ENCODE data around the gene OGT.
A peak's percentile ranks its signal among the peaks of the same experiment; 100 is the strongest.
"Not testable (repeated sequence)": the region's sequence is repeated elsewhere in the genome, so short reads cannot be mapped to it uniquely, and the experiment has no call there.

The OGT gene

DNA sequence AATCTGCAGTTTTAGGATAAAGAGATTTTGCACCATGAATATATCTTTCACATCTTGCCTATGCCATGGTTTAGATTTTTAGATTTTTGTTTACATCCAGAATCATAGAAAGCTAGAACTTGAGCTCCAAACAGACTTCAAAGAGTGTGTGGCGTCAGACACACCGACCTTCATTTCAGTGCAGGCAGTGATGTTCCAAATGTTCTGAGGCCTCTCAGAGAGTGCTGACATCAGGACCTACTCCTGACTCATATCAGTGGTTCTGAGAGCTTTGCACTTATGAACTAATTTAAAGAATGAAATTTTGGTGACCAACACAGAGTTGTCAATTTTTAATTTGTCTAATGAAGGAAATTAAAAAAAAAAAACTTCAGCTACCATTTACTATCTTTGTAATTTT lies 67.1 kb downstream of the OGT start:
- no peak for DNase-seq

DNA sequence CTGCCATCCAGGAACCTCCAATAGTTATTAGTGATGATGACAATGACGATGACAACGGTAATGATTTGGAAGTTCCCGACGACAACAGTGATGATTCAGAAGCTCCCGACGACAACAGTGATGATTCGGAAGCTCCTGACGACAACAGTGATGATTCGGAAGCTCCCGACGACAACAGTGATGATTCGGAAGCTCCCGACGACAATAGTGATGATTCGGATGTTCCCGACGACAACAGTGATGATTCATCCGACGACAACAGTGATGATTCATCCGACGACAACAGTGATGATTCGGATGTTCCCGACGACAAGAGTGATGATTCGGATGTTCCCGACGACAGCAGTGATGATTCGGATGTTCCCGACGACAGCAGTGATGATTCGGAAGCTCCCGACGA lies 70.7 kb downstream of the OGT start:
- no peak for DNase-seq

DNA sequence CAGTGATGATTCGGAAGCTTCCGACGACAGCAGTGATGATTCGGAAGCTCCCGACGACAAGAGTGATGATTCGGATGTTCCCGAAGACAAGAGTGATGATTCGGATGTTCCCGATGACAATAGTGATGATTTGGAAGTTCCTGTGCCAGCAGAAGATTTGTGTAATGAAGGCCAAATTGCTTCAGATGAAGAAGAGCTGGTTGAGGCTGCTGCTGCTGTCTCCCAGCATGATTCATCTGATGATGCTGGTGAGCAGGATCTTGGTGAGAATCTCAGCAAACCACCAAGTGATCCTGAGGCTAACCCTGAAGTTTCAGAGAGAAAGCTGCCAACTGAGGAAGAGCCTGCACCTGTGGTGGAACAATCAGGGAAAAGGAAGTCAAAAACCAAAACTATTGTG lies 71.2 kb downstream of the OGT start:
- no peak for DNase-seq

DNA sequence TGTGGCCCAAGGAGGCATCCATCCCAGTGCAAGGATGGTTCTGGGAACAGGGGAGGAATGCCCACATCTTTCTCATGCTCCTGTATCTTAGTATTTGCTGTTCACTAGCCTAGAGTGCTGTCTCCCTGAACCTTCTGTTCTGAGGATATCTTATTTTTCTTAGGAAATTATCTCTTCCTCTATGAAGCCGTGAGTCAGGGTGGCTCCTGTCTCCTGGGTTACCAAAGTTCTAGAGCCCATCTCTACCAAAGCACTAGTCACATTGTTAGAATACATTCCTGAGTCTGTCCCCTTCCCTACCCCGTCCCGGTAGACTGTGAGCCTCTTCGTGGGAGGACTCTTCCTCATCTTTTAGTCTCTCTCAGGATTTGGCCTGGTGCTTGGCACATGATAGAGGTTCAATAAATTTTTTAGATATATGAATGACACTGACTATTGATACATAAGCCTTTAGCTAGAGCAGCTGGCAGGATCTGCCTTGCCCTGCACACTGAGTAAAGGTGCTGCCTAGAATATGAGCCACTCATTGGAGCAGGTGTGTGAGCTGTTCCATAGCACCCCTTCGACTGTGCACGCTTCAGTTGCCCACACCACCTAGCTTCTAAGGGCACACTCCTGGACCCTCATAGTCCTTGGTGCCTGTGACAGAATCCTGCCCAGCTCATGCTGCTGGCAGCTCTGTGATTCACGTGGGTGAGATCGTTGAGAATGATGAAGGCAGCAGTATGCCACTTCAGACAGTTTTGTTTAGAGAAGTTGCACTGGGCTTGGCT lies 72.1 kb downstream of the OGT start:
- no peak for DNase-seq

DNA sequence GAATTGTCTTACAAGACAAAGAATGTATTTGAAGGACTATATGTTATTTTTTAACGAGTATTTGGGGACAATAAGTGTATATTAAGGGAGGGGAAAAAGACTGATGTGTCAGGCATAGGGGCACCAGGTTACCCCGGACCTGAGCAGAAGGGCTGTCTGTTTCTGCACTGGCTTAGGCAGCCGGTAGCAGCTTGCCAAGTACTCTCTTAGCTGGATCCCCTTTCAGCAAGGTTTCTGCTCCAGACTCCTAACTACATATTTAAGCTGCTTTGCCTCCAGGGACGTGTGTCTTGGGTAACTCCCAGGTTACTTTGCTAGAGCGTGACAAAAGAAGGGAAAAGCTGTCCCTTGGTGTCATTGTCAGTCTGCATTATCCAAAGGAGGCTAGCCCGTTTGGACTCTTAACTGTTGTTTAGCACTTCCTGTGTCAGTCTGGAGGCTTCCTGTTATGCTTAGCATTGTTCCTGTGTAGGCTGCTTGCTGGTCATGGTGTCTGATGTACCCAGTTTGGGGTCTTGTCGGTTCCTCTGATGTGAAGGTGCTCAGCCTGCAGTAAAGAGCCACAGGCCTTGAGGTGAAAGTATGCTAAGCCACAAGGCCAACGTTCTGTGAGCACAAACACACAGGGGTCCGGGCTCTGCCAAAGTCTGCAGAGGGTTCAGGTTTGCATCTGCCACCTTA lies 73.8 kb downstream of the OGT start:
- DNase-seq, result peak; percentile 61

DNA sequence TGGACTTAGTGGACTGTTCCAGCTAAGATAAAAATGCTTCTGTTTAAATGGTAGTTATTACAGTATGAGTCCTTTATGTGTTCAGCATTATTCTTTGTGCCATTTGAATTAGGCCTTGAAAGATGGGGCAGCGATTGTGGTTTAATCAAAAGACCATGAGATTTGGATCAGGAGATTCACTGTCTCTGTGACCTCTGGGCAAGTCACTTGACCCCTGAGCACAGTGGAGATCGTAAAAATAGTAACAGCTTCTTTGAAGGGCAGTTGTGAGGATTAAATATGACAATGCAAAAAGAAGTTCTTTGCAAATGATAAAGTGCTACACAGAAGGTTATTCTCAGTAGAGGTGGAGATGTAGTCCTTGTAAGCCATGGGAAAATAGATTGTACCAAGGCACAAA lies 74.6 kb downstream of the OGT start:
- DNase-seq, result no peak

DNA sequence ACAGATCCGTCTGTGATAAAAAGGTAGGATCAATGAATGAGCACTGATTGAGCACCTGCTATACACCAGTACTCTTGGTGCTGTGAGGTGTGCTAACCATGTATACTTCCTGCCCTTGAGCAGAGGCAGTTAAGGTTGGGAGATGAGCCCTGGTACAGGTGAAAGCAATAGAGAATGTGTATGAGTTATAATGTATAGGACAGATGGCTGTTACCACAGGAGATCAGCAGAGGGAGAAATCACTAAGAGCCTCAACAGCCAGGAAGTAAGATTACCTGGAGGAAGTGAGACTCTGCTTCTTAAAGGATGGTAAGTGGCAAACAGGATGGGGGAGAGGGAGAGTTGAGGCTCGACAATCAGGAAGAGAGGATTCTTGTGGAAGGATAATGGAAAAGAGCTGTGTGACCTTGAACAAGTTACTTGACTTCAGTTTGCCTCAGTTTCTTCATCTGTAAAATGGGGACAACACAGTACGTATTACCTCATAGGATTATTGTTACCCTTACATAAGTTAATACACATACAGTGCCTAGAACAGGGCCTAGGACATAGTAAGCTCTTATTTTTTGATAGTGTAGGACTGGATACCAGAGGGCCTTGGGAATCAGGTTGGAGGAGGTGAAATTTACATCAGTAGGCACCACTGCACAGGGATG lies 76.3 kb downstream of the OGT start:
- peak; percentile 32 for DNase-seq

DNA sequence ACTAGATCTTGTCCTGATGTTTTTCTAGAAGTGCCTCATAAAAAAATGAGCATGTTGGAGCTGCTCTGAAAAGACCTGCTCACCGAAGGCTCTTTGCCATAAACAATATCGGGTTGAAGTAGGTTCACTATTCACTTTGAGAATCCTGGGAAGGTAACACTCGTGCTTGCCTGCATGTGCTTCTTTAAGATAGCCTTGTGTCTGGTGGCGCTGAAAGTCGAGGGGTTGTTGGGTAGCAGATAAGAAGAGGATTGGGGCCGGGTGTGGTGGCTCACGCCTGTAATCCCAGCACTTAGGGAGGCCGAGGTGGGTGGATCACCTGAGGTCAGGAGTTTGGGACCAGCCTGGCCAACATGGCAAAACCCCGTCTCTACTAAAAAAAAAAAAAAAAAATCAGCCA lies 78.8 kb downstream of the OGT start:
- not testable (repeated sequence) for DNase-seq

DNA sequence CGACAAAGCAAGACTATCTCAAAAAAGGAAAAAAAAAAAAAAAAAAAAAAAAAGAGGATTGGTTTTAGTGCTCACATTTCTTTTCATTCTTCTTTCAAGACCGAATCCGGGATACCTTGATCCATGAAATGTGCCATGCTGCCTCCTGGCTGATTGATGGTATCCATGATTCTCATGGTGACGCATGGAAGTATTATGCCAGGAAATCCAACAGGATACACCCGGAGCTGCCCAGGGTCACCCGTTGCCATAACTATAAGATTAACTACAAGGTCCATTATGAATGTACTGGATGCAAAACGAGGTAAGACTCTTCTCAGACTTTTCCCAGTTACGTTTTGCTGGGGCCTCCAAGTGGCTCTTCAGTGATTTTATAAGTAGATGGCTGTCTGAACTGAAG lies 79.4 kb downstream of the OGT start:
- DNase-seq, result no peak

DNA sequence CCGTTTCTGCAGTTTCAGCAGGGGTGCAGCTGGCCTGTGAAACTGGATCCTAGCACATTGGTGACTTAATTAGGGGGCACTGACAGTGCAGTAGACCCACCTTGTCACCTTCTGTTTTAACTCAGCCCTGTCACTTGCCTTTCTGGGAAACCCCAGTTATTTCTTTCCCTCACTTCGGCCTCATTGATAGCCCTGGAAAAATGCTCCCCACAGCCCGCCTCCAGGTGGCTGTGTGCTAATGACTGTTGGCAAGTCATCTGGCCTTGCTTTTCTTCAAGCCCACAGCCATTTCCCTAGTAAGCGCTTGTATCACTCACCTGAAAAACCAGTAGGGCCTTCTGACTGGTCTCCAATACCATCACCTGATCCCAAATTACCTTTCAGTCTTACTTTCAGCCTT lies 82.2 kb downstream of the OGT start:
- no peak for DNase-seq

DNA sequence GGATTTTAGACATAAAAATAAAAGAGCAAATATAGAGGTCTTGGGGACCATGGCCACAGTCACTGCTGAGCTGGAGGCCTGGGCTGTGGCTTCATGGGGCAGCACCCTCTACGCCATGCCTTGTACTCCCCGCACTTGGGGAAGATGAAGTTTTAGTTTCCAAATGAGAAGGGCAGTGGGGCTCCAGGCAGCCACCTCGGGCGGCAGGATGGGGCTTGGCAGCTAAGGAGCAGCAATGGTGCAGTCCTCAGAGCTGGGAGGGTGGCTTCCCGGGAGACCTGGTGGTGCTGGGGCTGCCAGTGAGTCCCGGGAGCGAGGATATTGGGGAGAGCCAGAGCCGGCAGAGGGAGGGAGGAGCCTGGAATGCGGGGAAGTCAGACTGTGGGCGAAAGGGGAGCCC lies 83.0 kb downstream of the OGT start:
- DNase-seq, result no peak

DNA sequence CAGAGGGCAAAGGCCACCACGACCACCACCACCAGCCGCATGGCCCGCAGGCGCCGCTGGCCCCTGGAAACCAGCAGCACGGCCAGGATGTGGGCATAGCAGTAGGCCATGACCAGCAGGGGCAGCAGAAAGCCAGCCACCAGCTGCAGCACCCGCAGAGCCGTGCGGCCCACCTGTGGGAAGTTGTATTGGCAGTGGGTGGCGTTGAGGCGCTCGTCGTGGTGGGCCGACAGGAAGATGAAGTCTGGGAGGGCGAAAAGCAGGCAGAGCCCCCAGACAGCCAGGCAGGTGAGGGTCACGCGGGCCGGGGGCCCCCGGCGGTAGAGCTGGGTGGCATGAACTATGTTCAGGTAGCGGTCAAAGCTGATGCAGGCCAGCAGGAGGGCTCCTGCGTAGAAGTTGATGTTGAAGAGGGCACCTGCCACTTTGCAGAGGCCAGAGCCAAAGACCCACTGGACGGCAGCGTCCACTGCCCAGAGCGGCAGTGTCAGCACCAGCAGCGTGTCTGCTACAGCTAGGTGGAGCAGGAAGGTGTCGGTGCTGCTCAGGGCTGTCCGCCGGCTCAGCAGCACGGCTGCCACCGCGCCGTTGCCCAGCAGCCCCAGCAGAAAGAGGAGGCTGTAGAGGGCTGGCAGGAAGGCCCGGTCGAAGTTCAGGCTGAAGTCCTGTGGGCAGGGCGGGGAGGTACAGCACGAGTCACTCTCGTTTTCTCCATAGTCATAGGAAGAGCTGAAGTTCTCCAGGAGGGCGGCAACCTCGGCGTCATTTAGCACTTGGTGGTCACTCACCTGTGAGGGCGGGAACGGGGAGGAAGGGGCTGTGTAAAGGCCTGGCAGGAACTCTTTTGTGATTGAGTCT lies 84.0 kb downstream of the OGT start:
- DNase-seq, result peak; percentile 36

DNA sequence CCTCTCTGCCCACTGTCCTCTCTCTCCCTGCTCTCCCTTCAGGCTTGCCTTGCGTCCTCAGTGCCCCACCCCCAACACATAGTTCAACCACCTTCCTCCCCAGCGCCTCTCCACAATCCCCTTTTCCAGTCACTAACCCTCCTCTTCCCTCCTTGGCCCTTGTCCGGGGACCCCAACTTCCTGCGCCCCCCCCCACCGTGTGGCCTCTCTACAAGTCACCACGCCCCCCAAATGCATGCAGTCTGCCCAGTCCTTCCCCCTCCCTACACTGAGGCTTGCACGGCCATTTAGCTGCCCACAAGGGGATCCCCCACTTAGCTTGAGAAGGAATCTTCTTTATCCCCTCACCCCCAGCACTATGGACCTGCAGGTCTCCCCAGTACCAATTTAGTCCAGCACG lies 84.8 kb downstream of the OGT start:
- DNase-seq, result no peak

DNA sequence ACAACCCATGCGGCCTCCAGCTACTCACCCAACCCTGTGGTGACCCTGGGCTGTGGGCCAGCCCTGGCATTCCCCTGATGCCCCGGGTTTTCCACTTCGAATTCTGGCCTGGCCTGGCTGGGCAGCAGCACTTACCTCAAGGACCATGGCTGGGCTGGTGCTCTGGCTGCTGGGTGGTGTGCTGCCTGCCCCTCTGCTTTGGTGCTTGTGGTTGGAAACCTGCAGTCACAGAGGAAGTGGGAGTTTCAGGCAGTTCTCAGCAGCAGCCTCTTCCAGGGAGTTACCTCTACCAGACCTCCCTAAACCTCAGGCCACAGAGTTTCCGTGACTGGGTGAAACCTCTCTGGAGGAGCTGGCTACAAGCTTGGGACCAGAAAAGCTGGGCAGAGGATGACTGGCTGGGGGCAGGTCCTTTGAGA lies 85.4 kb downstream of the OGT start, which contains the start of gene CXCR3:
TSS of gene CXCR3 (minus strand) at position 209 of the 419 bp plus-strand sequence. CDS start at position 147, 62 bp downstream.
- peak; percentile 55 for DNase-seq

DNA sequence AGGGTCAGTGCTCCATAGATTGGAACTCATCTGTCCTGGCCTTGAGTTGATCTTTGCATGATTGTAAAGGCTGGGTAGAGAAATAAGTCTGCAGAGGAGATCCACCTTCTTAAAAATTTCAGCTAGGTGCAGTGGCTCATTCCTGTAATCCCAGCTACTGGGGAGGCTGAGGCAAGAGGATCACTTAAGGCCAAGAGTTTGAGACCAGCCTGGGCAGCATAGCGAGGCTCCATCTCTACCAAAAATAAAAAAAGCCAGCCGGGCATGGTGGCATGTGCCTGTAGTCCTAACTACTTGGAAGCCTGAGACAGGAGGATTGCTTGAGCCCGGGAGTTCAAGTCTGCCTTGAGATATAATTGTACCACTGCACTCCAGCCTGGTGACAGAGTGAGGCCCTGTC lies 85.9 kb downstream of the OGT start:
- DNase-seq, result no peak

DNA sequence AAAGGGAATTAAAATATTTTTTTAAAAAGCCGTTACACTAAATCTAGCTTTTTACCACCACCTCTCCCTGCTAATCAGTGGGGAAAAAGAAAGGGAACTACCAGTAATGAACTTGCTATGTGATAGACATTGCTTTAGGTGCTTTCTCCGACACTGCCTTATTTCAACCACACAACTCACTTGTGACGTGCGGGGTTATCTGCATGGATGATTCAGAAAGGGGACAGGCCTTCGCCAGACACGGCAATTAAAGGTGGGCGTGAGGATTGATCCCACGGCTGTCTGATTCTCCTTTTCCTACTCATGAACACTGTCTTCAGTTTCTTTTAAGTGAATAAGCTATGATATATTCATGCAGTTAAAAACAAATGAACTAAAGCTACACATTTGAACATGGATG lies 86.3 kb downstream of the OGT start:
- peak; percentile 57 for DNase-seq

DNA sequence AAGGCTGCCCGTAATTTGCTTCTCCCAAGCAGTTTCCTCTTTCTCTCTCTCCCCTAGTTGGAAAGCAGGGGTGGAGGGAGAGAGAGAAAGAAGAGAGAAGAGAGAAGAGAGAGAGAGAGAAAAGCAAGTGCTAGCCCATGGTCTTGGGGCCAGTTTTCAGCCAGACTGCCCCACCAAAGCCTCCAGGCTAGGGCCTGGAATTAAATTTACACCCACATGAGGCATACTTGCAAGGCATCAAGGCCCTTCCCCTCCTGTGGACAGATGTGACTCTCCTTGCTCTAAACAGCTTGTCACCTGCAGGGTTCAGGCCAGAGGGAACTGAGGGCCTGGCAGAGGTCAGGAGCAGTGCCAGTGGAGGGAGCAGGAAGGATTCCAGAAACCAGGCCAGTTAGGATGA lies 87.1 kb downstream of the OGT start:
- no peak for DNase-seq

DNA sequence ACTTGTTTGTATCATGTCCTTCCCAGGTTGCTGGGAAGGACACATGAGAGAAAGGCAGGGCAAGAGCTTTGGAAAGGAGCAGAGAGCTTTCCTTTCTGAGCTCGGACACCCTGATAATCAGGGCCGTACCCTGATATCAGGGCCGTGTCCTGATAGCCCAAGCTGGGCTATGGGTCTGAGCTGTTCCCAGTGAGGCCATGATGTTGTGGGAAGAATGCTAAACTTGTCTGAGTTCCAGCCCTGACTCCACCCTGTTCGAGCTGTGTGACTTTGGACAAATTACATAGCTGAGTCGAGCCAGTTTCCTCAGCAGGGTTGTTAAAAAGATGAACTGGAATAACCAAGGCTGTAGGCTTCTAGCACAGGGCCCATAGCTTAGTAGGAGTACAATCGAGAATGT lies 88.7 kb downstream of the OGT start:
- DNase-seq, result no peak

DNA sequence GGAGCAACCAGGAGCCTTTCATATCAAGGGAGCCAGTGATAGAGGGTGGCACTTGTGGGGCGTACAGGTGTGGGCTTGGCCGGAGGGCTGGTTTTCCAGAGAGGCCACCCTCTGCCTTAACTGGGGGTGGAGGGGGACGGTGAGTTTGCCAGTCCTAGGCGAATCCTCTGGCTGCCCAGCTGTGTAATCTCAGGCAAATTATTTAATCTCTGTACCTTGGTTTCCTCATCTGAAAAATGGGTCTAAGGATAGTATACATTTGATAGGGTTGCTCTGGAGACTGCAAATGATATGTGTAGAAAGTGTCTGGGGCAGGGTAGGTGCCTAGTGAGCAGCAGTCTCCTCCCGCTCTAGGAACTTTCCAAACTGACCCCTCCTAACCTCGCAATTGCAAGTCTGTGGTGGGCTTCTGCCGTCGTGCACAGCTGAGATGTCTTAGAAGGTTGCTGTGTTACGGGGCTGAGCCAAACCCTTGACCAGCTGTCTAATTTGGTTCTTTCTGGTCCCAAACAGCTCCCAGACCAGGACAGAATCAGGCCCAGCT lies 89.2 kb downstream of the OGT start:
- DNase-seq, result no peak

DNA sequence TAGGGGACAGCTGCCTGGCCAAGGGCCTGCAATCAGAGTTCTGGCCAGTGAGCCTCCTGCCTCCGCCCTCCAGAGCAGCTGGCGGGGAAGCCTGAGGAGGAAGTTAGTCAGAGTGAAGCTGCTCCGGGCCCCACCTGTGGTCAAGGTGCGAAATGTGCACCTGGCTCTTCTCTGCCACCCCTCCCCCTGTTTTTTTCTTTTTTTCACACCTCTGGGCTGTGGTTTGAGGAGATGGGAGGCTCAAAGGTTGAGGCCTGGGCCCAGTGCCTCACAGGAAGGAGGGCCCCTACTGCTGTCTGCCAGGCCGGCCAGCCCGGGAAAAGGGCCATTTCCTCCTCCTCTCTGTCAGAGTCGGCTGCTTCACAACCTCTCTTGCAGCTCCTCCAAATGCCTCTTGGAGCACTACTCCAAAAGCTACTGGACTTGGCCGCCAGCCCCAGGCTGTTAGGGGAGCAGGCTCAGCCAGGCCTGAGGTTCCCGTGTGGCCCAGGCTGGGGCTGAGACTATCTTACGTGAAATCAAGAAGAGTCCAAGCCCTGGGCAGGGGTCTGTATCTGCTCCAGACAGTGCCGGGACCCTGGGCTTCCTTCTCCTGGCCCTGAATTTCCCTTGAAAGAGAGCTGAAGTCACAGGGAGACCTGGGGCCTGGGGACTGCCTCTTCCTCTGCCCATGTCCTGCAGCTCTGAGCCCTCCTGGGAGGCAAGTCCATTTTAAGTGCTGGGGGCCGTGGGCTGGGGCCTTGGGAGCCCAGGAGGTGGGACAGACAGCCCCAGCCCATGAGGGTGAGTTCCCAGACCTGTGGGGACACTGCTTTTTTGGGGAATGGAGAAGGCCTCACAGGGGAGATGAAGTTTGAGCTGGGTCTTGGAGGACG lies 89.9 kb downstream of the OGT start:
- DNase-seq, result peak; percentile 83

DNA sequence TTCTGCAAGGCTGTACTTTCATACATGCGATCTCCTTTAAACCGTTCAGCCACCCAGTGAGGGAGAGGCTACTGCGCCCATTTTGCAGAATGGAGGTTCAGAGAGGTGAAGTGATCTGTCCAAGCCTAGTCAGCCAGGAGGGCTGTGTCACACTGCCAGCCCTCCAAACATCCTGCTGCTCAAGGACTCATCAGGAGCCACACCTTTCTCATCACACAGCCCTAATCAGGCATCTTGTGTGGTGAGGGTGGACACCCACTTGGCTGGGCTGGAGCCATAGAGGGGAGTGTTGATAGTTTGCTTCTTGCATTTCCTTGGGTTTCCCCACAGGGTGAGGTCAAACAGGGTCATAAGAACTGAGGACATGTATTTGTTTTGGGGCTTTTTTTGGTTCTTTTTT lies 90.8 kb downstream of the OGT start:
- DNase-seq, result peak; percentile 34

DNA sequence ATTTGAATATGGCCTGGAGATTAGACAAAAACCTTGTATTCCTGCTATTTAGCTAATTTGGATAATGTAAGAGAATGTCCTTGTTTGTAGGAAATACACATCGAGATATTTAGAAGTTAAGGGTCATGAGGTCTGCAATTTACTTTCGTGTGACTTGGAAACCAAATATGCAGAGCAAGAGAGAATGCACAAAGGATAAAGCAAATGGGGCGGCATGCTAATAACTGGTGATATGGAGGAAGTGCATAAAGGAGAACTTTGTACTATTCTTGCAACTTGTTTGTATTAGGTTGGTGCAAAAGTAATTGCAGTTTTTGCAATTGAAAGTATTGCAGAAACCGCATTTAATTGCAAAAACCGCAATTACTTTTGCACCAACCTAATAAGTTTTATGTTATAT lies 92.6 kb downstream of the OGT start:
- DNase-seq, result no peak
